K562 (cell line): ENCODE data around the gene C10orf71. TPM values are rescaled to one million over a fixed set of nuclear protein-coding genes. Genes with fewer than 3 reads are reported as not detected.

Source experiments
- ATAC-seq: fragments of 200-7000 bp; cut with Tn5 transposase; 3 replicates; pipeline ENCODE4 v1.9.1; 2020; ENCODE audit warnings: moderate library complexity
- BruUV-seq: library from RNA; stranded (reverse); fragments of 400-500 nt; replicated peaks from 2 replicates; lab custom pipeline; 2021; lab: Mats Ljungman, UMichigan
- CTCF ChIA-PET: fragments of 300-600 bp; formaldehyde crosslinking; extraction: SDS; loops from one replicate; lab custom pipeline; 2021; ENCODE audit warnings: low intra/inter-chr PET ratio; lab: Yijun Ruan, JAX
- POLR2A ChIA-PET: fragments of 300-600, 350-650 bp; sonication (Branson Sonifier 250); formaldehyde crosslinking; extraction: SDS; loops from one replicate; lab custom pipeline; 2021; ENCODE audit warnings: antibody characterized with exemption, inconsistent platforms; lab: Yijun Ruan, JAX
- DNase-seq, 4 experiments: peaks; one replicate each; pipeline versions ENCODE4 v3.0.0 to v3.0.0-alpha.2; 2011 to 2018; ENCODE audit warnings: low spot score in 3 of 4, mixed read lengths in 3 of 4; ENCODE audit errors: extremely low read depth in 1 of 4
- FAIRE-seq: peaks from 2 replicates; lab custom pipeline; 2011; peaks lifted over from hg19 to GRCh38; lab: Jason Lieb, UNC
- H2AFZ ChIP-seq: 2 replicates; pipeline ENCODE4 v1.6.0; 2011; ENCODE audit warnings: low read depth, low read length, control low read depth, inconsistent platforms
- H3K27ac ChIP-seq: fragments of 200-600 bp; 3 replicates; pipeline ENCODE4 v1.8.0; 2011; ENCODE audit warnings: low read depth, mild to moderate bottlenecking, control low read depth, inconsistent platforms, low read length, moderate library complexity, mixed read lengths; ENCODE audit errors: extremely low read depth
- H3K27me3 ChIP-seq, 2 experiments: fragments of 300-600 bp in 1 of 2; 2 replicates in 1 of 2; 3 replicates in 1 of 2; pipeline versions ENCODE4 v1.6.0 to v1.8.0; 2011; ENCODE audit warnings: inconsistent platforms in 2 of 2, low read length in 2 of 2, mild to moderate bottlenecking in 1 of 2, mixed read lengths in 1 of 2, moderate library complexity in 1 of 2; ENCODE audit not compliant: control insufficient read depth in 2 of 2, insufficient read depth in 2 of 2
- H3K36me3 ChIP-seq: fragments of 300-600 bp; 3 replicates; pipeline ENCODE4 v1.8.0; 2011; ENCODE audit warnings: mild to moderate bottlenecking, low read length, inconsistent platforms; ENCODE audit not compliant: control insufficient read depth, insufficient read depth
- H3K4me1 ChIP-seq, 2 experiments: fragments of 200-600 bp in 1 of 2; replicated peaks in 1 of 2; 2 replicates in 1 of 2; 3 replicates in 1 of 2; pipeline versions ENCODE4 v1.5.1 to v1.8.0; 2011; ENCODE audit warnings: inconsistent platforms in 2 of 2, low read length in 2 of 2, mild to moderate bottlenecking in 1 of 2, mixed read lengths in 1 of 2, moderate library complexity in 1 of 2; ENCODE audit not compliant: control insufficient read depth in 2 of 2, insufficient read depth in 2 of 2
- H3K4me2 ChIP-seq: 2 replicates; pipeline ENCODE4 v1.6.1; 2011; ENCODE audit warnings: low read length, control low read depth, inconsistent platforms, mixed read lengths; ENCODE audit not compliant: insufficient read depth
- H3K4me3 ChIP-seq: fragments of 200-600 bp; sonication (generic), shearing (Covaris generic); 2 replicates; pipeline ENCODE4 v1.5.1; 2016; ENCODE audit warnings: control low read depth, inconsistent platforms
- H3K79me2 ChIP-seq: fragments of 200-600 bp; 3 replicates; pipeline ENCODE4 v1.8.0; 2011; ENCODE audit warnings: low read length, inconsistent platforms; ENCODE audit not compliant: control insufficient read depth, insufficient read depth
- H3K9ac ChIP-seq, 2 experiments: 2 replicates each; pipeline versions ENCODE4 v1.6.0 to v1.6.1; 2011; ENCODE audit warnings: low read depth in 2 of 2, low read length in 2 of 2, control low read depth in 1 of 2, inconsistent platforms in 1 of 2, mild to moderate bottlenecking in 1 of 2, mixed read lengths in 1 of 2; ENCODE audit not compliant: insufficient read depth in 1 of 2
- H3K9me1 ChIP-seq: one replicate; pipeline ENCODE4 v1.6.0; 2011; ENCODE audit warnings: inconsistent platforms, mild to moderate bottlenecking, low read length, moderate library complexity; ENCODE audit not compliant: control insufficient read depth, insufficient read depth
- H3K9me3 ChIP-seq: replicated peaks from 2 replicates; pipeline ENCODE4 v1.5.1; 2011; ENCODE audit warnings: low read depth, low read length, inconsistent platforms; ENCODE audit not compliant: control insufficient read depth, insufficient read depth
- H4K20me1 ChIP-seq: replicated peaks from 2 replicates; pipeline ENCODE4 v1.6.1; 2011; ENCODE audit warnings: low read length, inconsistent platforms, mixed read lengths; ENCODE audit not compliant: control insufficient read depth, insufficient read depth
- MED1 ChIP-seq: sonication (generic); formaldehyde crosslinking; IDR thresholded peaks from 2 replicates; pipeline ENCODE4 v1.8.1; 2023; ENCODE audit warnings: missing genetic modification reagents, borderline replicate concordance
- NFE2L1 ChIP-seq: fragments of 450-650 bp; IDR thresholded peaks from 2 replicates; pipeline ENCODE4 v1.6.1; 2016; ENCODE audit warnings: missing genetic modification characterization, low read depth, mild to moderate bottlenecking, missing compliant biosample characterization, moderate library complexity, borderline replicate concordance
- NR2C1 ChIP-seq, 2 experiments: fragments of 450-650 bp; IDR thresholded peaks; 2 replicates each; pipeline ENCODE4 v1.6.1; 2017; ENCODE audit warnings: mild to moderate bottlenecking in 2 of 2, antibody characterized with exemption in 1 of 2, inconsistent platforms in 1 of 2, missing compliant biosample characterization in 1 of 2, missing genetic modification characterization in 1 of 2
- TARDBP ChIP-seq: fragments of 450-650 bp; IDR thresholded peaks from 2 replicates; pipeline ENCODE4 v1.6.1; 2016
- ZFX ChIP-seq: sonication (generic); formaldehyde crosslinking; IDR thresholded peaks from 2 replicates; pipeline ENCODE4 v1.8.0; 2022; ENCODE audit warnings: mild to moderate bottlenecking, missing genetic modification reagents, moderate library complexity
- ZNF224 ChIP-seq: sonication (generic); formaldehyde crosslinking; IDR thresholded peaks from 2 replicates; pipeline ENCODE4 v1.8.0; 2022; ENCODE audit warnings: mild to moderate bottlenecking, missing genetic modification reagents
- ZNF347 ChIP-seq: fragments of 450-650 bp; formaldehyde crosslinking; IDR thresholded peaks from 2 replicates; pipeline ENCODE4 v1.4.0; 2020; ENCODE audit warnings: low read depth, mild to moderate bottlenecking, moderate library complexity
- WGBS: fragments of 100-300 bp; shearing (Covaris generic); methylation state at CpG from one replicate; pipeline ENCODE4 v1.1.6; 2016; ENCODE audit warnings: low coverage, mixed read lengths; ENCODE audit not compliant: insufficient coverage; ENCODE audit errors: missing lambda C conversion rate; 5-methylcytosine and 5-hydroxymethylcytosine counted together
- in situ Hi-C: fragments of 300-500 bp; cut with MboI; formaldehyde crosslinking; loops from 4 replicates; pipeline ENCODE4 v1.15.0; 2018; ENCODE audit warnings: inconsistent platforms, mixed read lengths
- intact Hi-C: fragments of 100-400 bp; cut with micrococcal nuclease; formaldehyde crosslinking; loops from 2 replicates; pipeline ENCODE4 v1.14.2; 2022
- polyA plus RNA-seq, 8 experiments: library from polyadenylated mRNA; depleted of rRNA in 4 of 8; stranded (reverse) in 5 of 8; unstranded in 3 of 8; fragments of >200 nt; fragmentation: Nextera tagmentation in 2 of 8; fragmentation: Illumina TruSeq in 1 of 8; extraction: Ambion mirVana in 2 of 8; extraction: Trizol in 1 of 8; gene quantifications; 2 replicates each; pipeline versions ENCODE4 v1.2.1 to v1.2.3, GENCODE V29; 2011 to 2014; ENCODE audit warnings: inconsistent platforms in 1 of 8, missing spikeins in 1 of 8
- total RNA-seq, 7 experiments: library from RNA; depleted of rRNA in 6 of 7; stranded (reverse); fragments of >200 nt in 6 of 7; fragmentation: Illumina TruSeq in 2 of 7; extraction: Trizol in 2 of 7; gene quantifications; 2 replicates each; pipeline versions ENCODE4 v1.2.1 to v1.2.3, GENCODE V29; 2011 to 2021; ENCODE audit warnings: low replicate concordance in 1 of 7
- TF ChIP-seq, protein P1 (sequence below), 2 experiments: fragments of 450-650 bp in 1 of 2; sonication (generic) in 1 of 2; formaldehyde crosslinking; conservative IDR thresholded peaks; 2 replicates each; pipeline versions ENCODE4 v1.4.0 to v1.8.1; 2020 to 2022; ENCODE audit warnings: mild to moderate bottlenecking in 1 of 2, missing genetic modification reagents in 1 of 2
- TF ChIP-seq, protein P2 (sequence below): fragments of 250-450 bp; sonication (Bioruptor Pico); IDR thresholded peaks from 2 replicates; pipeline ENCODE4 v1.9.0; 2021; ENCODE audit warnings: mild to moderate bottlenecking
- TF ChIP-seq, protein P3 (sequence below): fragments of 200-800 bp; sonication (Bioruptor generic); IDR thresholded peaks from 2 replicates; pipeline ENCODE4 v1.6.1; 2017; ENCODE audit warnings: missing genetic modification characterization, missing compliant biosample characterization
- TF ChIP-seq, protein P4 (sequence below), 2 experiments: fragments of 200-800 bp in 1 of 2; sonication (Bioruptor generic) in 1 of 2; sonication (generic) in 1 of 2; formaldehyde crosslinking in 1 of 2; IDR thresholded peaks in 1 of 2; conservative IDR thresholded peaks in 1 of 2; 2 replicates each; pipeline versions ENCODE4 v1.5.0 to v1.6.1; 2016 to 2020; ENCODE audit warnings: missing compliant biosample characterization in 1 of 2, missing genetic modification characterization in 1 of 2, missing genetic modification reagents in 1 of 2

Gene C10orf71
- total and polyA plus RNA-seq, 9 of the 15 experiments (the other 6 are each of a cell fraction or from before 2014, with no cell fraction given) = 0.06 to 4.5 (median 1.3) TPM

DNA sequence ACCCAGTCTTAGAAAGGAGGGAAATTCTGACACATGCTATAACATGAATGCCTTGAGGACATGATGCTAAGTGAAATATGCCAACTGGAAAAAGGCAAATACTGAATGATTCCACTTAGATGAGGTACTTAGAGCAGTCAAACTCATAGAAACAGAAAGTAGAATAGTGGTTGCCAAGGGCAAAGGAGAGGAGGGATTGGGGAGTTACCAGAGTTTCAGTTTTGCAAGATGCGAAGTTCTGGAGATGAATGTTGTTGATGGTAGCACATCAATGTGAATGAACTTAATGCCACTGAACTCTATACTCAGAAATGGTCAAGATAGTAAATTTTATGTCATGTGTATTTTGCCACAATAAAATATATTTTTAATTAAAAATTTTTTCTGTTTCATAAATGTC is 58.0 kb downstream of the C10orf71 start:
- Histone ChIP-seq H3K4me3 (no peak overlapping the region), H3K36me3 (no peaks in the 10 kb centered on the region), H4K20me1 (no peaks in the 10 kb centered on the region), H3K9ac (no peak overlapping the region), H2AFZ (no peak overlapping the region), H3K9me3 (no peaks in the 10 kb centered on the region), H3K4me1 (peaks cover 0 to 5% of the 10 kb centered on the region in 2 experiments; a peak in 1 of 5 replicates), H3K27ac (no peak overlapping the region), H3K4me2 (no peak overlapping the region), H3K9me1 (peaks cover 3% of the 10 kb centered on the region), H3K27me3 (peaks cover 15 to 39% of the 10 kb centered on the region in 2 experiments), H3K79me2 (no peaks in the 10 kb centered on the region)
- no TSS peak for BruUV-seq
- DNase-seq (no peak), ATAC-seq (no peak), FAIRE-seq (no peak)
- intact Hi-C loops = no loop called here
- in situ Hi-C loops = no loop called here
- CTCF ChIA-PET = no interaction called here
- 0% methylated on average over 1 of the region's 1 CpG for WGBS
- POLR2A ChIA-PET = no interaction called here
- TF ChIP-seq ZFX (CRISPR knock-in tag) (no peak), TARDBP (no peak), ZNF224 (no peak), MED1 (CRISPR knock-in tag) (no peak), NFE2L1 (tag) (no peak), ZNF347 (CRISPR knock-in tag) (no peak), NR2C1 (IDR thresholded peaks at IDR 0.05) (no peak), NR2C1 (tag; IDR thresholded peaks at IDR 0.05) (no peak)
- TF ChIP-seq, protein P1, sequence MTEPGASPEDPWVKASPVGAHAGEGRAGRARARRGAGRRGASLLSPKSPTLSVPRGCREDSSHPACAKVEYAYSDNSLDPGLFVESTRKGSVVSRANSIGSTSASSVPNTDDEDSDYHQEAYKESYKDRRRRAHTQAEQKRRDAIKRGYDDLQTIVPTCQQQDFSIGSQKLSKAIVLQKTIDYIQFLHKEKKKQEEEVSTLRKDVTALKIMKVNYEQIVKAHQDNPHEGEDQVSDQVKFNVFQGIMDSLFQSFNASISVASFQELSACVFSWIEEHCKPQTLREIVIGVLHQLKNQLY (CRISPR knock-in tag; conservative IDR thresholded peaks at IDR 0.05) = no peak
- TF ChIP-seq, protein P2, sequence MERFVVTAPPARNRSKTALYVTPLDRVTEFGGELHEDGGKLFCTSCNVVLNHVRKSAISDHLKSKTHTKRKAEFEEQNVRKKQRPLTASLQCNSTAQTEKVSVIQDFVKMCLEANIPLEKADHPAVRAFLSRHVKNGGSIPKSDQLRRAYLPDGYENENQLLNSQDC (CRISPR knock-in tag) = no peak
- TF ChIP-seq, protein P3, sequence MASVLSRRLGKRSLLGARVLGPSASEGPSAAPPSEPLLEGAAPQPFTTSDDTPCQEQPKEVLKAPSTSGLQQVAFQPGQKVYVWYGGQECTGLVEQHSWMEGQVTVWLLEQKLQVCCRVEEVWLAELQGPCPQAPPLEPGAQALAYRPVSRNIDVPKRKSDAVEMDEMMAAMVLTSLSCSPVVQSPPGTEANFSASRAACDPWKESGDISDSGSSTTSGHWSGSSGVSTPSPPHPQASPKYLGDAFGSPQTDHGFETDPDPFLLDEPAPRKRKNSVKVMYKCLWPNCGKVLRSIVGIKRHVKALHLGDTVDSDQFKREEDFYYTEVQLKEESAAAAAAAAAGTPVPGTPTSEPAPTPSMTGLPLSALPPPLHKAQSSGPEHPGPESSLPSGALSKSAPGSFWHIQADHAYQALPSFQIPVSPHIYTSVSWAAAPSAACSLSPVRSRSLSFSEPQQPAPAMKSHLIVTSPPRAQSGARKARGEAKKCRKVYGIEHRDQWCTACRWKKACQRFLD = no peak
- TF ChIP-seq, protein P4, sequence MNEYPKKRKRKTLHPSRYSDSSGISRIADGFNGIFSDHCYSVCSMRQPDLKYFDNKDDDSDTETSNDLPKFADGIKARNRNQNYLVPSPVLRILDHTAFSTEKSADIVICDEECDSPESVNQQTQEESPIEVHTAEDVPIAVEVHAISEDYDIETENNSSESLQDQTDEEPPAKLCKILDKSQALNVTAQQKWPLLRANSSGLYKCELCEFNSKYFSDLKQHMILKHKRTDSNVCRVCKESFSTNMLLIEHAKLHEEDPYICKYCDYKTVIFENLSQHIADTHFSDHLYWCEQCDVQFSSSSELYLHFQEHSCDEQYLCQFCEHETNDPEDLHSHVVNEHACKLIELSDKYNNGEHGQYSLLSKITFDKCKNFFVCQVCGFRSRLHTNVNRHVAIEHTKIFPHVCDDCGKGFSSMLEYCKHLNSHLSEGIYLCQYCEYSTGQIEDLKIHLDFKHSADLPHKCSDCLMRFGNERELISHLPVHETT (CRISPR knock-in tag; conservative IDR thresholded peaks at IDR 0.05 in 1 of 2, IDR thresholded peaks at IDR 0.05 in 1 of 2) = no peak
